ENCODE data around the gene CDH22.

CDH22 gene

GRCh38 chr20:46139266-46139889 is 168.9 kb downstream of the CDH22 start:
- H3K9ac ChIP-seq (ENCODE audit: low read length) = no peak overlapping the region
- H3K4me1 ChIP-seq (ENCODE audit: control insufficient read depth, insufficient read depth, low read length) = peaks cover 6% of the 10 kb centered on the region
- no peak for DNase-seq (ENCODE audit: low read depth)
- H3K27me3 ChIP-seq (replicated peaks; ENCODE audit: control insufficient read depth, insufficient read depth, low read length) = peaks cover 81% of the 10 kb centered on the region
- no peaks in the 10 kb centered on the region for H3K36me3 ChIP-seq (ENCODE audit: control insufficient read depth, insufficient read depth, low read length, severe bottlenecking)
- H3K9me3 ChIP-seq (ENCODE audit: control insufficient read depth, low read length) = no peaks in the 10 kb centered on the region
- no peak overlapping the region for H3K4me3 ChIP-seq (ENCODE audit: low read length)

- H3K9ac ChIP-seq (ENCODE audit: low read length) = no peak overlapping the region
- H3K9me3 ChIP-seq (ENCODE audit: control insufficient read depth, low read length) = no peaks in the 10 kb centered on the region
- DNase-seq (ENCODE audit: low read depth) = no peak
- peaks cover 6% of the 10 kb centered on the region for H3K4me1 ChIP-seq (ENCODE audit: control insufficient read depth, insufficient read depth, low read length)
- H3K4me3 ChIP-seq (ENCODE audit: low read length) = no peak overlapping the region
- H3K27me3 ChIP-seq (replicated peaks; ENCODE audit: control insufficient read depth, insufficient read depth, low read length) = peaks cover 78% of the 10 kb centered on the region
- H3K36me3 ChIP-seq (ENCODE audit: control insufficient read depth, insufficient read depth, low read length, severe bottlenecking) = no peaks in the 10 kb centered on the region
Observed at GRCh38 chr20:46137816-46138215, 170.5 kb downstream of the CDH22 start.

GRCh38 chr20:46135856-46136633 is 172.3 kb downstream of the CDH22 start:
- DNase-seq (ENCODE audit: low read depth) = no peak
- no peaks in the 10 kb centered on the region for H3K36me3 ChIP-seq (ENCODE audit: control insufficient read depth, insufficient read depth, low read length, severe bottlenecking)
- H3K9me3 ChIP-seq (ENCODE audit: control insufficient read depth, low read length) = no peaks in the 10 kb centered on the region
- H3K4me3 ChIP-seq (ENCODE audit: low read length) = no peak overlapping the region
- H3K9ac ChIP-seq (ENCODE audit: low read length) = no peak overlapping the region
- H3K4me1 ChIP-seq (ENCODE audit: control insufficient read depth, insufficient read depth, low read length) = no peaks in the 10 kb centered on the region
- peaks cover 73% of the 10 kb centered on the region for H3K27me3 ChIP-seq (replicated peaks; ENCODE audit: control insufficient read depth, insufficient read depth, low read length)

- H3K36me3 ChIP-seq (ENCODE audit: control insufficient read depth, insufficient read depth, low read length, severe bottlenecking) = no peaks in the 10 kb centered on the region
- no peak for DNase-seq (ENCODE audit: low read depth)
- peaks cover 72% of the 10 kb centered on the region for H3K27me3 ChIP-seq (replicated peaks; ENCODE audit: control insufficient read depth, insufficient read depth, low read length)
- no peak overlapping the region for H3K4me3 ChIP-seq (ENCODE audit: low read length)
- no peaks in the 10 kb centered on the region for H3K4me1 ChIP-seq (ENCODE audit: control insufficient read depth, insufficient read depth, low read length)
- H3K9ac ChIP-seq (ENCODE audit: low read length) = no peak overlapping the region
- H3K9me3 ChIP-seq (ENCODE audit: control insufficient read depth, low read length) = no peaks in the 10 kb centered on the region
Observed at GRCh38 chr20:46134716-46135115, 173.6 kb downstream of the CDH22 start.

- Histone ChIP-seq H3K4me3 (ENCODE audit: low read length) (no peak overlapping the region), H3K4me1 (ENCODE audit: control insufficient read depth, insufficient read depth, low read length) (no peaks in the 10 kb centered on the region), H3K9ac (ENCODE audit: low read length) (no peak overlapping the region), H3K36me3 (ENCODE audit: control insufficient read depth, insufficient read depth, low read length, severe bottlenecking) (no peaks in the 10 kb centered on the region), H3K27me3 (replicated peaks; ENCODE audit: control insufficient read depth, insufficient read depth, low read length) (peaks cover 71% of the 10 kb centered on the region), H3K9me3 (ENCODE audit: control insufficient read depth, low read length) (no peaks in the 10 kb centered on the region)
- no peak for DNase-seq (ENCODE audit: low read depth)
Observed at GRCh38 chr20:46133886-46134654, 174.2 kb downstream of the CDH22 start.

- H3K9me3 ChIP-seq (ENCODE audit: control insufficient read depth, low read length) = no peaks in the 10 kb centered on the region
- no peak overlapping the region for H3K4me3 ChIP-seq (ENCODE audit: low read length)
- no peaks in the 10 kb centered on the region for H3K4me1 ChIP-seq (ENCODE audit: control insufficient read depth, insufficient read depth, low read length)
- H3K27me3 ChIP-seq (replicated peaks; ENCODE audit: control insufficient read depth, insufficient read depth, low read length) = peaks cover 63% of the 10 kb centered on the region
- DNase-seq (ENCODE audit: low read depth) = peak; percentile 80
- H3K36me3 ChIP-seq (ENCODE audit: control insufficient read depth, insufficient read depth, low read length, severe bottlenecking) = no peaks in the 10 kb centered on the region
- H3K9ac ChIP-seq (ENCODE audit: low read length) = no peak overlapping the region
Observed at GRCh38 chr20:46132705-46133120, 175.6 kb downstream of the CDH22 start.

- peaks cover 56% of the 10 kb centered on the region for H3K27me3 ChIP-seq (replicated peaks; ENCODE audit: control insufficient read depth, insufficient read depth, low read length)
- H3K4me3 ChIP-seq (ENCODE audit: low read length) = no peak overlapping the region
- no peaks in the 10 kb centered on the region for H3K4me1 ChIP-seq (ENCODE audit: control insufficient read depth, insufficient read depth, low read length)
- no peak overlapping the region for H3K9ac ChIP-seq (ENCODE audit: low read length)
- no peaks in the 10 kb centered on the region for H3K36me3 ChIP-seq (ENCODE audit: control insufficient read depth, insufficient read depth, low read length, severe bottlenecking)
- no peaks in the 10 kb centered on the region for H3K9me3 ChIP-seq (ENCODE audit: control insufficient read depth, low read length)
- peak; percentile 12 for DNase-seq (ENCODE audit: low read depth)
Observed at GRCh38 chr20:46131396-46131795, 176.9 kb downstream of the CDH22 start.

- no peak for DNase-seq (ENCODE audit: low read depth)
- no peaks in the 10 kb centered on the region for H3K4me1 ChIP-seq (ENCODE audit: control insufficient read depth, insufficient read depth, low read length)
- no peaks in the 10 kb centered on the region for H3K36me3 ChIP-seq (ENCODE audit: control insufficient read depth, insufficient read depth, low read length, severe bottlenecking)
- no peak overlapping the region for H3K4me3 ChIP-seq (ENCODE audit: low read length)
- peaks cover 52% of the 10 kb centered on the region for H3K27me3 ChIP-seq (replicated peaks; ENCODE audit: control insufficient read depth, insufficient read depth, low read length)
- no peaks in the 10 kb centered on the region for H3K9me3 ChIP-seq (ENCODE audit: control insufficient read depth, low read length)
- no peak overlapping the region for H3K9ac ChIP-seq (ENCODE audit: low read length)
Observed at GRCh38 chr20:46130534-46130933, 177.8 kb downstream of the CDH22 start.

- Histone ChIP-seq H3K9ac (ENCODE audit: low read length) (no peak overlapping the region), H3K4me1 (ENCODE audit: control insufficient read depth, insufficient read depth, low read length) (no peaks in the 10 kb centered on the region), H3K9me3 (ENCODE audit: control insufficient read depth, low read length) (no peaks in the 10 kb centered on the region), H3K27me3 (replicated peaks; ENCODE audit: control insufficient read depth, insufficient read depth, low read length) (peaks cover 51% of the 10 kb centered on the region), H3K4me3 (ENCODE audit: low read length) (no peak overlapping the region), H3K36me3 (ENCODE audit: control insufficient read depth, insufficient read depth, low read length, severe bottlenecking) (no peaks in the 10 kb centered on the region)
- no peak for DNase-seq (ENCODE audit: low read depth)
Observed at GRCh38 chr20:46129955-46130481, 178.3 kb downstream of the CDH22 start.

- Histone ChIP-seq H3K36me3 (ENCODE audit: control insufficient read depth, insufficient read depth, low read length, severe bottlenecking) (peaks cover 4% of the 10 kb centered on the region), H3K9me3 (ENCODE audit: control insufficient read depth, low read length) (no peaks in the 10 kb centered on the region), H3K4me3 (ENCODE audit: low read length) (no peak overlapping the region), H3K27me3 (replicated peaks; ENCODE audit: control insufficient read depth, insufficient read depth, low read length) (peaks cover 40% of the 10 kb centered on the region), H3K9ac (ENCODE audit: low read length) (no peak overlapping the region), H3K4me1 (ENCODE audit: control insufficient read depth, insufficient read depth, low read length) (no peaks in the 10 kb centered on the region)
- peak; percentile 52 for DNase-seq (ENCODE audit: low read depth)
Observed at GRCh38 chr20:46128310-46129151, 179.8 kb downstream of the CDH22 start.
